Measurements from ENCODE around the gene MELK. TPM values are rescaled to one million over a fixed set of nuclear protein-coding genes. Genes with fewer than 3 reads are reported as not detected.

Gene MELK
- polyA plus RNA-seq, 1 donor from 2014 or later: 1.8 TPM

DNA sequence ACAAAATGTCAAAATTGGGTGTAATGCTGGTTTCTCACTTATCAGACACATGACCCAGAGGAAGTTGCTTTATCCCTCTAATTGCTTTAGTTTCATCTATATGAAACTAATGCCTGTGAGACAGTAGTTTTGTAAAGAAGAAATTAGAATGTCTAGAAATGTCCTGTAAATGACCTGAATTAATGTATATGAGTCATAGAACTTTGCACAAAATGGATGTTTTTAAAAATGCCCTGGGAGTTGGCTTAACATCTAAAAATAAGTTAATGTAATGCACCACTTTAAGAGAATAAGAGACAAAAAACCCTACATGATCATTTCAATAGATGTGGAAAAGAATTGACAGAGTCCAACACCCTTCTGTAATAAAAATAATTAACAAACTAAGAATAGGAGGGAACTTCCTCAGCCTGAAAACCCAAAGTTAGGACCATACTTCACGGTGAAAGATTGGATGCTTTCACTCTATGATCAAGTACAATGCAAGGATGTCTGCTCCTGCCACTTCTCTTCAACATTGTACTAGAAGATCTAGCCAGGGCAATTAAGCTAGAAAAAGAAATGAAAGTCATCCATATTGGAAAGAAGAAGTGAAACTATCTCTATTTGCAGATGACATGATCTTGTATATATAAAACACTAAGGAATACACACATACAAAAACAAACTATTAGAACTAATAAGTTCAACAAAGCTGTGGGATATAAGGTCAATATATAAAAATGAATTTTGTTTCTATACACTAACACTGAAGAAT lies 117.9 kb downstream of the MELK start:
- no peaks in the 10 kb centered on the region for H3K9me2 ChIP-seq (ENCODE audit: insufficient read depth, low read length)
- no peaks in the 10 kb centered on the region for H3F3A ChIP-seq (ENCODE audit: insufficient read depth, low read length, poor library complexity, severe bottlenecking)
- no peak overlapping the region for H3K9ac ChIP-seq (ENCODE audit: low read length)
- no peaks in the 10 kb centered on the region for H3K36me3 ChIP-seq (ENCODE audit: insufficient read depth, low read length)
- no peak overlapping the region for H3K27ac ChIP-seq (ENCODE audit: low read length)
- no peaks in the 10 kb centered on the region for H3K27me3 ChIP-seq (ENCODE audit: insufficient read depth, low read depth, low read length)
- H3K9me3 ChIP-seq (ENCODE audit: low read length): no peaks in the 10 kb centered on the region
- H3K4me2 ChIP-seq (ENCODE audit: low read length): no peak overlapping the region
- no peak overlapping the region for H3K4me3 ChIP-seq (ENCODE audit: low read length)
- TF ChIP-seq REST (IDR thresholded peaks at IDR 0.05; ENCODE audit: borderline replicate concordance) (no peak), POLR2AphosphoS5 (IDR thresholded peaks at IDR 0.05) (no peak), EP300 (conservative IDR thresholded peaks at IDR 0.05; ENCODE audit: poor library complexity, severe bottlenecking) (no peak), TAF1 (IDR thresholded peaks at IDR 0.05; ENCODE audit: low read depth) (no peak), RAD21 (conservative IDR thresholded peaks at IDR 0.05) (no peak)
- H3K79me2 ChIP-seq (replicated peaks; ENCODE audit: insufficient read depth, low read length): no peaks in the 10 kb centered on the region
- no peak overlapping the region for H2AFZ ChIP-seq (ENCODE audit: low read depth, low read length)
- H4K20me1 ChIP-seq (ENCODE audit: insufficient read depth): no peaks in the 10 kb centered on the region

- H3K9me3 ChIP-seq (ENCODE audit: low read length): no peaks in the 10 kb centered on the region
- H3K79me2 ChIP-seq (replicated peaks; ENCODE audit: insufficient read depth, low read length): no peaks in the 10 kb centered on the region
- H2AFZ ChIP-seq (ENCODE audit: low read depth, low read length): no peak overlapping the region
- TF ChIP-seq MXI1 (conservative IDR thresholded peaks at IDR 0.05; ENCODE audit: poor library complexity, severe bottlenecking): no peak
- no peak for TF ChIP-seq POLR2AphosphoS5 (IDR thresholded peaks at IDR 0.05)
- no peak for TF ChIP-seq SMC3 (conservative IDR thresholded peaks at IDR 0.05; ENCODE audit: poor library complexity)
- TF ChIP-seq CTCF (IDR thresholded peaks at IDR 0.05; ENCODE audit: poor library complexity, severe bottlenecking): no peak
- no peak for TF ChIP-seq REST (IDR thresholded peaks at IDR 0.05; ENCODE audit: borderline replicate concordance)
- TF ChIP-seq EP300 (conservative IDR thresholded peaks at IDR 0.05; ENCODE audit: poor library complexity, severe bottlenecking): no peak
- no peak for TF ChIP-seq RAD21 (conservative IDR thresholded peaks at IDR 0.05)
- no peak for TF ChIP-seq EZH2 (IDR thresholded peaks at IDR 0.05; ENCODE audit: borderline replicate concordance, insufficient read depth, low read length, poor library complexity, severe bottlenecking)
- TF ChIP-seq TAF1 (IDR thresholded peaks at IDR 0.05; ENCODE audit: low read depth): no peak
- no peak overlapping the region for H3K4me2 ChIP-seq (ENCODE audit: low read length)
- no peak overlapping the region for H3K9ac ChIP-seq (ENCODE audit: low read length)
- no peaks in the 10 kb centered on the region for H3K9me2 ChIP-seq (ENCODE audit: insufficient read depth, low read length)
- no peaks in the 10 kb centered on the region for H3K36me3 ChIP-seq (ENCODE audit: insufficient read depth, low read length)
- H3F3A ChIP-seq (ENCODE audit: insufficient read depth, low read length, poor library complexity, severe bottlenecking): no peaks in the 10 kb centered on the region
- no peaks in the 10 kb centered on the region for H3K27me3 ChIP-seq (ENCODE audit: insufficient read depth, low read depth, low read length)
- no peak overlapping the region for H3K4me3 ChIP-seq (ENCODE audit: low read length)
- H4K20me1 ChIP-seq (ENCODE audit: insufficient read depth): no peaks in the 10 kb centered on the region
- no peak overlapping the region for H3K27ac ChIP-seq (ENCODE audit: low read length)
These were observed 119.0 kb downstream of the MELK start for GRCh38 chr9:36691671-36692070.

All from neural cell (in vitro differentiated cells).